Loucy (cell line): ENCODE data around the gene ENDOD1.
A peak's percentile ranks its signal among the peaks of the same experiment; 100 is the strongest.
"Not testable (repeated sequence)": the region's sequence is repeated elsewhere in the genome, so short reads cannot be mapped to it uniquely, and the experiment has no call there.

ENCODE experiments used
- H2AFZ ChIP-seq: fragments of 200-600 bp; sonication (generic); 2 replicates; pipeline ENCODE4 v1.6.0; 2016; ENCODE audit warnings: antibody characterized with exemption, mild to moderate bottlenecking, low read length, moderate library complexity
- H3F3A ChIP-seq: fragments of 200-600 bp; 2 replicates; pipeline ENCODE4 v1.6.0; 2016; ENCODE audit warnings: antibody characterized with exemption, low read depth, mild to moderate bottlenecking
- H3K27me3 ChIP-seq: fragments of 200-600 bp; sonication (generic); 2 replicates; pipeline ENCODE4 v1.6.1; 2014; ENCODE audit warnings: low read length, mild to moderate bottlenecking; ENCODE audit not compliant: insufficient read depth, poor library complexity, severe bottlenecking
- H3K36me3 ChIP-seq: fragments of 200-600 bp; sonication (generic); 2 replicates; pipeline ENCODE4 v1.6.1; 2016; ENCODE audit warnings: low read length; ENCODE audit not compliant: insufficient read depth
- H3K4me1 ChIP-seq: fragments of 200-600 bp; sonication (generic); 2 replicates; pipeline ENCODE4 v1.5.1; 2014; ENCODE audit warnings: low read length, mild to moderate bottlenecking; ENCODE audit not compliant: insufficient read depth, poor library complexity, severe bottlenecking
- H3K4me2 ChIP-seq: fragments of 200-600 bp; sonication (generic); 2 replicates; pipeline ENCODE4 v1.6.0; 2014; ENCODE audit warnings: antibody characterized with exemption, low read length, low read depth, mild to moderate bottlenecking; ENCODE audit not compliant: poor library complexity, severe bottlenecking
- H3K4me3 ChIP-seq: fragments of 200-600 bp; sonication (generic); 2 replicates; pipeline ENCODE4 v1.5.1; 2014; ENCODE audit warnings: low read length, mild to moderate bottlenecking, mixed read lengths; ENCODE audit not compliant: poor library complexity, severe bottlenecking
- H3K79me2 ChIP-seq: fragments of 200-600 bp; sonication (generic); 2 replicates; pipeline ENCODE4 v1.6.1; 2014; ENCODE audit warnings: low read length; ENCODE audit not compliant: insufficient read depth
- H3K9ac ChIP-seq: fragments of 200-600 bp; sonication (generic); 2 replicates; pipeline ENCODE4 v1.6.0; 2014; ENCODE audit warnings: mild to moderate bottlenecking, low read depth, low read length, moderate library complexity; ENCODE audit not compliant: poor library complexity, severe bottlenecking
- H3K9me2 ChIP-seq: fragments of 200-600 bp; sonication (generic); replicated peaks from 2 replicates; pipeline ENCODE4 v1.6.1; 2016; ENCODE audit warnings: low read depth, low read length, mixed read lengths
- H3K9me3 ChIP-seq: fragments of 200-600 bp; sonication (generic); 2 replicates; pipeline ENCODE4 v1.6.1; 2014; ENCODE audit warnings: mild to moderate bottlenecking, antibody characterized with exemption, low read length, low read depth; ENCODE audit not compliant: insufficient read depth
- H4K20me1 ChIP-seq: fragments of 200-600 bp; sonication (generic); 2 replicates; pipeline ENCODE4 v1.6.0; 2014; ENCODE audit warnings: antibody characterized with exemption, low read length, mild to moderate bottlenecking; ENCODE audit not compliant: insufficient read depth, poor library complexity, severe bottlenecking
- EZH2phosphoT487 ChIP-seq: fragments of 200-600 bp; IDR thresholded peaks from 2 replicates; pipeline ENCODE4 v1.6.1; 2018; ENCODE audit warnings: antibody characterized with exemption, mild to moderate bottlenecking, moderate library complexity, borderline replicate concordance
- TF ChIP-seq, protein P1 (sequence below): fragments of 200-600 bp; sonication (generic); conservative IDR thresholded peaks from 2 replicates; pipeline ENCODE4 v1.5.1; 2014; ENCODE audit warnings: mild to moderate bottlenecking, antibody characterized with exemption, low read length

The ENDOD1 gene

DNA sequence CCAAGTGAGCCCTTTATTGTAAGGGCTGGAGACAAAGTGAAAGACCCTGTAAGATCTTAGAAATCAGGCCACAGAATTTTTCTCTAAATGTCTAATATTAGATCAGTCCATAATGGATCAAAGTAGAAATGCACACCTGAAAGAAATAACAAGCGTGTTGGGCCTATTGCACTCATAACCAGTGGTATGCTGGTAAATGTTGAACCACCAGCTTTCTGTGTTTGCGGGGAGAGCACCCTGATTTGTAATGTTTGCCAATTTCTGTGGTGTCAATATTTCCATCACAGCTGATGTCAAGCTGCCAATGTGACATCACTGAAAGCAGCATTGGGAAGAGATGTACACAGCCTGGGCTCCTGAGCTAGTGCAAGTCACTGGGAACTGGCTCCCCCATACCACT, 46.2 kb downstream of the ENDOD1 start:
- Histone ChIP-seq H3K27me3 (no peaks in the 10 kb centered on the region), H3K4me1 (peaks cover 17% of the 10 kb centered on the region)

DNA sequence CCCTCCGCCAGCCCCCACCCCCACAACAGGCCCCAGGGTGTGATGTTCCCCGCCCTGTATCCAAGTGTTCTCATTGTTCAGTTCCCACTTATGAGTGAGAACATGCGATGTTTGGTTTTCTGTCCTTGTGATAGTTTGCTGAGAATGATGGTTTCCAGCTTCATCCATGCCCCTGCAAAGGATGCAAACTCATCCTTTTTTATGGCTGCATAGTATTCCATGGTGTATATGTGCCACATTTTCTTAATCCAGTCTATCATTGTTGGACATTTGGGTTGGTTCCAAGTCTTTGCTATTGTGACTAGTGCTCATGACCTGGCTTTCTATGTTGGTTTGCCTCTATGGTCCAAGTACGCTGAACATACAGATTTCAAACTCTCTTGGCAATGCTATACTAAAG, 47.1 kb downstream of the ENDOD1 start:
- H3K79me2 ChIP-seq, H3K4me3 ChIP-seq, H3K36me3 ChIP-seq, H3F3A ChIP-seq, H3K9me3 ChIP-seq, H3K9me2 ChIP-seq, H2AFZ ChIP-seq, H4K20me1 ChIP-seq, H3K4me2 ChIP-seq, H3K27me3 ChIP-seq, H3K9ac ChIP-seq: not testable (repeated sequence)
- H3K4me1 ChIP-seq, result peaks cover 17% of the 10 kb centered on the region

More for the DNA sequence above, 46.2 kb downstream of the ENDOD1 start:
- Histone ChIP-seq H3F3A (no peaks in the 10 kb centered on the region), H2AFZ (no peak overlapping the region), H3K4me3 (no peak overlapping the region), H3K79me2 (no peaks in the 10 kb centered on the region), H3K4me2 (no peak overlapping the region), H3K9me3 (no peaks in the 10 kb centered on the region), H4K20me1 (no peaks in the 10 kb centered on the region), H3K36me3 (peaks cover 10% of the 10 kb centered on the region), H3K9ac (no peak overlapping the region), H3K9me2 (no peaks in the 10 kb centered on the region)
- TF ChIP-seq, protein P1, sequence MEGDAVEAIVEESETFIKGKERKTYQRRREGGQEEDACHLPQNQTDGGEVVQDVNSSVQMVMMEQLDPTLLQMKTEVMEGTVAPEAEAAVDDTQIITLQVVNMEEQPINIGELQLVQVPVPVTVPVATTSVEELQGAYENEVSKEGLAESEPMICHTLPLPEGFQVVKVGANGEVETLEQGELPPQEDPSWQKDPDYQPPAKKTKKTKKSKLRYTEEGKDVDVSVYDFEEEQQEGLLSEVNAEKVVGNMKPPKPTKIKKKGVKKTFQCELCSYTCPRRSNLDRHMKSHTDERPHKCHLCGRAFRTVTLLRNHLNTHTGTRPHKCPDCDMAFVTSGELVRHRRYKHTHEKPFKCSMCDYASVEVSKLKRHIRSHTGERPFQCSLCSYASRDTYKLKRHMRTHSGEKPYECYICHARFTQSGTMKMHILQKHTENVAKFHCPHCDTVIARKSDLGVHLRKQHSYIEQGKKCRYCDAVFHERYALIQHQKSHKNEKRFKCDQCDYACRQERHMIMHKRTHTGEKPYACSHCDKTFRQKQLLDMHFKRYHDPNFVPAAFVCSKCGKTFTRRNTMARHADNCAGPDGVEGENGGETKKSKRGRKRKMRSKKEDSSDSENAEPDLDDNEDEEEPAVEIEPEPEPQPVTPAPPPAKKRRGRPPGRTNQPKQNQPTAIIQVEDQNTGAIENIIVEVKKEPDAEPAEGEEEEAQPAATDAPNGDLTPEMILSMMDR, result no peak
- TF ChIP-seq EZH2phosphoT487, result no peak

GRCh38 chr11:95137299-95137698, 47.7 kb downstream of the ENDOD1 start:
- no peak for TF ChIP-seq EZH2phosphoT487
- TF ChIP-seq, protein P1, result no peak
- Histone ChIP-seq H3K4me1 (peaks cover 17% of the 10 kb centered on the region), H3K4me3 (no peak overlapping the region), H3K9me2 (no peaks in the 10 kb centered on the region), H3K9ac (no peak overlapping the region), H3F3A (no peaks in the 10 kb centered on the region), H3K4me2 (no peak overlapping the region), H4K20me1 (no peaks in the 10 kb centered on the region), H3K36me3 (peaks cover 4% of the 10 kb centered on the region; the same call in 1 of the 2 replicates), H3K9me3 (no peaks in the 10 kb centered on the region), H3K27me3 (no peaks in the 10 kb centered on the region), H3K79me2 (no peaks in the 10 kb centered on the region), H2AFZ (no peak overlapping the region)

- H3K79me2 ChIP-seq, result no peaks in the 10 kb centered on the region
- no peak overlapping the region for H3K9ac ChIP-seq
- peaks cover 3% of the 10 kb centered on the region; the same call in 1 of the 2 replicates for H3K36me3 ChIP-seq
- TF ChIP-seq, protein P1, result peak; percentile 70
- TF ChIP-seq EZH2phosphoT487, result no peak
- peaks cover 13% of the 10 kb centered on the region for H3K4me1 ChIP-seq
- no peaks in the 10 kb centered on the region for H3K27me3 ChIP-seq
- no peaks in the 10 kb centered on the region for H3K9me2 ChIP-seq
- H3K4me2 ChIP-seq, result peak overlapping the region; percentile 26
- no peak overlapping the region for H3K4me3 ChIP-seq
- no peak overlapping the region for H2AFZ ChIP-seq
- no peaks in the 10 kb centered on the region for H3K9me3 ChIP-seq
- no peaks in the 10 kb centered on the region for H4K20me1 ChIP-seq
- no peaks in the 10 kb centered on the region for H3F3A ChIP-seq
These were observed 48.8 kb downstream of the ENDOD1 start for GRCh38 chr11:95138448-95138847.
